HG03378 (cell line): ENCODE results near the gene PTPRF.

Experiments used
- ATAC-seq: cut with Tn5 transposase; IDR thresholded peaks from one replicate; pipeline ENCODE4 v1.9.1; 2021; ENCODE audit warnings: mild to moderate bottlenecking, moderate library complexity; ENCODE audit not compliant: unreplicated experiment

The PTPRF gene

GRCh38 chr1:43655953-43656352, 125.3 kb downstream of the PTPRF start:
- no peak for ATAC-seq

GRCh38 chr1:43659212-43660166, 128.8 kb downstream of the PTPRF start:
- no peak for ATAC-seq

GRCh38 chr1:43660355-43660754, 129.7 kb downstream of the PTPRF start:
- ATAC-seq, result no peak

DNA sequence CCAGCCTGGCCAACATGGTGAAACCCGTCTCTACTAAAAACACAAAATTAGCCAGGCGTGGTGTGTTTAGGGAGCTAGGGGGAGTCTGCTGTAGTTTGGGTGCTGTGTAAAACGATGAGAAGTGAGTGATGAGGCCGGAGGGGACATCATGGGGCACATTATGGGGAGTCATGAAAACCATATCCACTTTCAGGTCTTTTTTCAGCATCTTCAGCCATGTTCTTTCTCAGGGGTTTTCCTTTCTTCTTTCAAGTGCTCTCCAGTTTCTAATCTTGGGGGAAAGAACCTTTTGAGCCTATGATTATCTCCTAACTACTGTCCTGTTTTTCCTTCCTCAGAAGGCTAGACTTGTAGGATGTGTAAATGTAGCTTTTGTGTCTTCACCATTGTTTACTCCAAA, 133.7 kb downstream of the PTPRF start:
- no peak for ATAC-seq

- no peak for ATAC-seq
Measured at GRCh38 chr1:43666608-43667007, 135.9 kb downstream of the PTPRF start.

DNA sequence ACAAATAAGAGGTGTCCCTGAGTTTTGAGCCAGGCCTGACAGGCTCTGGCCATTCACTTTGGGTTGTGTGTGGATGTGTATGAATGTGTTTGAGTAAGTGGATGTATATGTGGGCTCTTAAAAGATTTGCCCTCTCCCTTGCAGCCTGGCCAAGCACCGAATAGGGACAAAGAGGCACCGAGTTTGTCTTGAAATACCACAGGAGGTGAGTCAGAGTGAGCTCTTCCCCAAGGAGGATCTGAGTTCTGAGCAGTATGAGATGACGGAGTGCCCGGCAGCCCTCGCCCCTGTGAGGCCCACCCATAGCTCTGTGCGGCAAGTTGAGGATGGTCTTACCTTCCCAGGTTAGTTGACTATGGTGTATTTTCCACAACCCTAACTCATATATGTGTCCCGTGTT, 138.3 kb downstream of the PTPRF start:
- ATAC-seq, result no peak

DNA sequence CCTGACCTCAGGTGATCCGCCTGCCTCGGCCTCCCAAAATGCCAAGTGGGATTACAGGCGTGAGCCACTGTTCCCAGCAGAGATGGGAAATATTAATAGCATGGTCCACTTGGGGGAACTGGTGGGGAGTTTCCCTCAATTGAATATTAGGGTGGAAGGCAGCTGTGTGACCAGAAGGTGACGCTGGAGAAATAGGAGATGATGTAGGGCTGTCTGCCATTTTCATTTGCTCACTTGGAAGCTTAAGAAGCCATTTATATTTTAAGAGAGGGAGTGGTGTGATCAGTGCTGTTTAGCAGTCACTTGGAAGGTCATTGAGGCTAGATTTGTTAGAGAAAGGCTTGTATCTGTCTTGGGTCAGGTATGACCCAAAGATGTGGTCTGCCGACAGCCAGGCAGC, 139.2 kb downstream of the PTPRF start:
- ATAC-seq, result no peak

DNA sequence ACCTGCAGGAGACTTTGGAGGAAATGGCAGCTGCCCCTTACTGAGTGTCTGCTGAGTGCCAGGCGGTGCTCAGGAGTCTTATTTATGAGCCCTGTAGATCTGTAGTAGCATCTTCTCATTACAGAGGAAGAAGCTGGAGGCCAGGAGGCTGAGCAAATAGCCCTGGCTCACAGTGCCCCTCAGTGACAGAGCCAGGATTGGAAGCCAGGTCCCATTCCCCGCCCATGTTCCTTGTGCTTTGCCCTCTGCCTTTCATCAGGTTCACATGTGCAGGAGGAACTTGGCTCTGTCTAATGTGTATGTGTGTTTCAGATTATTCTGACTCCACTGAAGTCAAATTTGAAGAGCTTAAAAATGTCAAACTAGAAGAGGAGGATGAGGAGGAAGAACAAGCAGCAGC, 140.5 kb downstream of the PTPRF start:
- no peak for ATAC-seq

GRCh38 chr1:43671626-43672330, 141.1 kb downstream of the PTPRF start:
- ATAC-seq, result no peak

DNA sequence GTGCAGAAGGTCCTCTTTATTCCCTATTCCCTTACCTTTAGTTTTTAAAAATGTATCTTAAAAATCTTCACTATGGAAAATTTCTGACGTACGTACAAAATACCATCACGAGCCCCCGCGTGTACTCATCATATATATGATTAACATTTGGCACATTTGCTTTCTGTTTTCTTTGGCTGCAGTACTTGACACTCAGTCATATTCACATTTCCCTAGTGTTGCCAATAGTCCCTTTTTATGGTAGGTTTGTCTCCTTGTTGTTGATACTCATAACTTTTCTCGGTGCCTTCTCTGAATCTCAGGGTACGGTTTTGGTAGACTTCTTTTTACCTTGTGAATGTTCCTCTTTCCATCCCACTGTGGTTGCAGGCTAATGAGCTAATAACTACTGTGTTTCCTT, 142.6 kb downstream of the PTPRF start:
- ATAC-seq, result no peak
